Effector CD4-positive, alpha-beta T cell (primary cell): Measurements from ENCODE around the gene NPFF.
A peak's percentile ranks its signal among the peaks of the same experiment; 100 is the strongest.

Experiments used
- DNase-seq: peaks from one replicate; pipeline ENCODE4 v3.0.0-alpha.2; 2020

The NPFF gene

DNA sequence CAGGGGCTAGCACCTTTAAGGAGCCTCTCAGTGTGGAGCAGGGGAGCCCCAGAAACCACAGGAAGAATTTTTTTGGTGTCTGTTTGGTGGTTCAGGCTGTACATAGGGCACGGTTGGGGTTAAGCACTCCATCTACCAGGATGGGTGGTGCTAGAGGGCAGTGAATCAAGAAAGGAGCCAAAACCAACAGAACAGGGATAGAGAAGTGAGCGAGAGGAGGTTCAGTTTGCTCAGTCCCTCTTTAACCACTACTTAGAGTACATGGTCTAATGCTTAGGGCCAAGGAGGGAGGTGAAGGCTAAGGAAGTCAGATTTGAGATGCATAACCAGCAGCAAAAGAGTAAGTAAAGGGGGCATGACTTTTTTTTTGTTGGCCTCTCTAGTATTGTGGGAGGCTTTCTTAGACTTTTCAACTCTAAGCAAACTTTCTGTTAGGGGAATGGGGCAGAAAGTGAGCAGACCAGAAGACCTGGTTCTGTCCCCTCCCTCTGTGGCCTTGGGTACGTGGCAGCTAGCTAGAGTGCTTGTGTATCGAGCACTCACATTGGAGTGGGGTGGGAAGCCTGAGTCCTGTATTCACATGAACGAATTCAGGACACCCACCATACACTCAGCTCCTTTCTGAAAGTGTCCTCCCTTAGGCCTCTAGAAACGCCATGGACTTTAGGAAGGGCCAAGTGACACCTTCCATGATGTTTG lies 6.6 kb upstream of the NPFF start:
- DNase-seq, result no peak

DNA sequence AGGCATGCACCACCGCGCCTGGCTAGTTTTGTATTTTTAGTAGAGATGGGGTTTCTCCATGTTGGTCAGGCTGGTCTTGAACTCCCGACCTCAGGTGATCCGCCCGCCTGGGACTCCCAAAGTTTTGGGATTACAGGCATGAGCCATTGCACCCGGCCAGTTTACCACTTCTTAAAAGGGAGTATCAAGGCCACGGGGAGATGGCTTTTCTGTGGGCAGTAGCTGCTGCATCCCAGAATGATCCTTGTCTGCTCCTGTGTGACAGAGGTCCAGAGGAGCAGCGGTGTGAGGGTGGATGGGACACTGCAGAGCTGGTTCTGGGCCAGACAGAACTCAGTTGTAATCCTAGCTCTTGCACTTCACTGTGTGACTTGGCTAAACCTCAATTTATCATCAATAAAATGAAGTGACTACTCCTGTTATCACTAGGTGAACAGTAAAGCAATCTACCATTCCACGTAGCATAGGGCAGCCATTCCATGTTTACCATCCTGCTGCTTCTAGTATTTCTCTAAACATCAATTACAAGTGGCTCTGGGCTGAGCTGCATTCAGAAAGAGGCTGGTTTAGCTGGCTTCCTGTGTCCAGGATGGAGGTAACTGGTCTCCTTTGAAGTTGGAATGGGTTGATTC lies 3.0 kb upstream of the NPFF start:
- no peak for DNase-seq

DNA sequence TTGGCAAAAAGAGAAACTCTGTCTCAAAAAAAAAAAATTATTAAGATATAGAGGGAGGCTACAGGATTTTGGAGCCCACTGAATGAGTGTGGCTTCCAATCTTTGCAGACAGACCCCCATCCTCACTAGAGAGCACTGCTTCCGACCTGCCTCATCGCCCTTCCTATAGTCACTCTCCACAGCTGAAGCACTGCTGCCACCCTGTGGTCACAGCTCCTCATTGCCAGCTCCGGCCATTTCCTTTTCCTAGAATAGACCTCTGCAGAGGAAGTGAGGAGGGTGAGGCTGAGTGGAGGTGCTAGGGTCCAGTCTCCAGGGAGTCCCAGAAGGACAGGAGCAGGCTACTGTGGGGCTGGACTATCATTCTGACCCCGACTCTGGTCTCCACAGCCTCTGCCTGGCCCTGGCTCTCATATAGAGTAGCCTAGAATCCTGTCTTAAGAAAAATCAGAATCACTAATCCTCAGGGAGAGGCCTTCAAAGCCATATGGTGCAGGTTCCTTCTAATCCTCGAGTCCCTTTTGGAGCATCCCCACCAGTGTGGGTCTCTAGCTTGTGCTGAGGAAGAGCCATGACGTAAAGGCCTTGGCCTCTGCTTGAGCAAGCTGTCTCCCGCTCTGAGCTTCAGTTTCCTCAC lies 1.4 kb upstream of the NPFF start:
- peak; percentile 78 for DNase-seq

DNA sequence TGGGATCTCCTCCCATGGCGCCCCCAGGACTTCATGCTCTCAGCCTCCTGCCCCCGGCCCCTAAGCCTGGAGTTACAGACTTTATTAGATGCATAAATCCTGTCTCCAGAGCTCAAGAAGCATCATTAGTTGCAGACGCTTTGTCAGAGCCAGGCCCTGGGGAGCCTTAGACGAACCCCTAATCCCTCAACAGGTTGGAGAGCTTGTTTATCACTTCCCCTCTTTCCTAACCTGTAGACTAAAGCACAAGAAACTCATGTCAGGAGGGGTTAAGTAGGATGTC lies 260 bp upstream of the NPFF start:
- DNase-seq, result no peak

DNA sequence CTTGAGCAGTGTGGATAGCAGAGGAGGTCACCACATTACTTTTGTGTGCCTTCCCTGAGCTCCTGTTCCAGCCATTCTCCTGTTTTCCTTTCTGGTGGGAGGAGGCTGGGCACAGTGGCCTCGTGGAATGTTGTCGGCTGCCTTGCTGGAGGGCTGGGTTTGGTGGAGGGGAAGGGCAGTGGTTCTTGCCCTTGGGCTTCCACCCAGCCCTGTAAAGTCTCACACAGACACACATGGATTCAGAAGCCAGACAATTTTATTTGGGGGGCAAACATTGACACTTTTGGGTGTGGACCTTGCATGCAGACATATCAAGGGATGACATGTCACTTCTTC lies 866 bp downstream of the NPFF start:
- DNase-seq, result no peak

DNA sequence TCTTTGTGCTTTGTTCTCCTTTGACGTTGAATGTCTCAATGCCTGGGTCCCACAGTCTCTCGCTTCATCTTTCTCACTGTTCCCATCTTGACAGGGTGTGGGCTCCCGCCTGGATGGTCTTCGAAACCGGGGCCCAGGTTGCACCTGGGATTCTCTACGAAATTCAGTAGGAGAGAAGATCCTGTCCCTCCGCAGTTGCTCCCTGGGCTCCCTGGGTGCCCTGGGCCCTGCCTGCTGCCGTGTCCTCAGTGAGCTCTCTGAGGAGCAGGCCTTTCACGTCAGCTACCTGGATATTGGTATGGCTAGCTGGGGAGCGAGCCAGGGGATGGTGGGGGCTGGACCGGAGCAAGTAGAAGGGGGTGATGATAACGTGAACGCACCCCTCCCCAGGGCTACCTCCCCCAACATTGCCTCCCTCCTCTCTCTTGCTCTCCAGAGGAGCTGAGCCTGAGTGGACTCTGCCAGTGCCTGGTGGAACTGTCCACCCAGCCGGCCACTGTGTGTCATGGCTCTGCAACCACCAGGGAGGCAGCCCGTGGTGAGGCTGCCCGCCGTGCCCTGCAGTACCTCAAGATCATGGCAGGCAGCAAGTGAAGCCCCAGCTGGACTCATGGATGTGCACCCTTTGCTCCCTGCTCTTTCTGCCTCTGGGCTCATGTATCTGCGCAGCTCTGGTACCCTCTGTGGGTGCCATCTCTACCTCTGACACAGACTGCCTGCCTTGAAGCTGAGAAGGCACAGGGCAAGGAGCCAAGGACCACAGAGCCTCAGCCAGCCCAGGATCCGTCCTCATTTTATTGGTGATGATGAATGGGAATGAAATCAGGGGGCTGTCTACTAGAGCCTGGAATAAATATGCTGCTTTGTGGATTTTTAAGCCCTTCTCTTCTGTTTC lies 1.5 kb downstream of the NPFF start:
- no peak for DNase-seq

DNA sequence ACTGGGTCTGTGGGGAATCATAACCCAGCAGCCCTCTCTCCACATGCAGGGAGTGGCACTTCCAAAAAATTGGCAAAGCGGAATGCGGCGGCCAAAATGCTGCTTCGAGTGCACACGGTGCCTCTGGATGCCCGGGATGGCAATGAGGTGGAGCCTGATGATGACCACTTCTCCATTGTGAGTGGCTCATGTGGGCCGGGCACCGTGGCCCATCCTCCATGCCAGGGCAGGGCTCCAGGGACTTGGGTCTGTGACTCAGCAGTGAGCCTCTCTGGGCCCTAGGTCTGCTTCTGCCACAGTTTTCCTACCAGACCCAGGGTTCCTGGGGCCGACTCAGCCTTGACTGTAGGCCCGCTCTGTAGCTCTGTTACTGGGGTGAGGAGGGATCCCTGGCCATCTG lies 2.2 kb downstream of the NPFF start:
- DNase-seq, result no peak

DNA sequence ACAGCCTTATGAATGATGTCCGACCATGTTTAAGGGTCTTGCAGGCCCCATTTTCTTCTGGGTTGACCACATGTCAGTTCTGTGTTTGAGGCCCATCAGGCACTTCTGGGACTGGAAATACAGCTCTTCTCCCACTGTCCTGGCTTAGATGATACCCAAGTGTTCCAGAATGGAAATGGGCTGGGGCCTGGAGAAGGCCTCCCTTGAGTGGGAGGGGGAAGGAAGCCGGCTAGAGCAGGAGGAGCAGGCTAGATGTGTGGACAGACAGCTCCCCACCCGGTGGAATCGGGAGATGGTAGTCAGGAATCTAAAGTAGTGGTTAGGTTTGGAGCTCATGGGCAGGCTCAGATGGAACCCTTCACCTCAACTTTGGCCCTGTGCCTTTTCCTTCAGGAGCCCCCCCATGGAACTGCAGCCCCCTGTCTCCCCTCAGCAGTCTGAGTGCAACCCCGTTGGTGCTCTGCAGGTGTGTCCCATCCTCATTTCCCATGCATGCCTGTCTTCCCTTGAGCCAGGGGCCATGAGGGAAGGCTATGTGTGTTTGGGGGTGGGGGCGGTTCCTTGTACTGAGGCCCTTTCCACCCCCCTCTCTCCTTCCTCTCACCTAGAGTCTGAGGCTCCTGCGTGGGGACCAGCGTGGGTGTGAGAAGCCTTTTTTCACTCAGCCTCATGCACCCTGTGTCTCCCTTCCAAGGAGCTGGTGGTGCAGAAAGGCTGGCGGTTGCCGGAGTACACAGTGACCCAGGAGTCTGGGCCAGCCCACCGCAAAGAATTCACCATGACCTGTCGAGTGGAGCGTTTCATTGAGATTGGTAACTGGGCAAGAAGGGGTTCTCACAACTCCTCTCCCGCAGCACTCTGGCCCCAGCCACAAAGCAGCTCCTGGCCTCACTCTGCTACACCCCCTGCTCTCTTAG lies 3.0 kb downstream of the NPFF start:
- no peak for DNase-seq

DNA sequence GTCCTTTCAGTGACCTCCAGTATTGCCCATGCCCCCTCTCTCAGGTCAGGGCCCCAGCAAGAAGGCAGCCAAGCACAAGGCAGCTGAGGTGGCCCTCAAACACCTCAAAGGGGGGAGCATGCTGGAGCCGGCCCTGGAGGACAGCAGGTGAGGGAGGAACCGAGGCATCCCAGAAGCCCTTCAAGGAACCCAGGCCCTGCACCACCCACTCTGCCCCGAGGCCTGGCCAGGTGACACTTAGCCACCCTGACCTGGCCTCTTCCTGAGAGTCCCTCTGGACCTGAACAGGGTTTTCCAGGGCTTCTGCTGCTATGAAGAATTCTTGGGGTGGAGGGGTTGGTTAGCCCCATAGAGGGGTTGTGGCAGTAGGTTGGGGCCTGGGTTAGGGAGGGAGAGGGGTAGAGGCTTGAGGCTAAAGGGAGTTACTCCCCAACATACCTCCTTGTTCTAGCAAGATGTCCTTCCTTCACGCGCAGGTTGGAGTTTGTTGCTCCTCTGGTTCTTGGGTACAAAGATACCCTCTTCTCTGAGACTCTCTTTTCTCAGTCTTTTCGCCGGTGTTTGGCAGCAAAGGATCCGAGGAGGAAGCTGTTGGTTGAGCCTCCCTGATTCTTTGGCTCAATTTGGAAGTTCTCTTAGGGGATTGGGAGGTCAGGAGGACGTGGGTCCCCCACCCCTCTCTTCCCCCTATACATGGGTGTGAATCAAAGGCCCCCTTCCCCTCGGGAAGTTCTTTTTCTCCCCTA lies 4.1 kb downstream of the NPFF start:
- DNase-seq, result no peak

DNA sequence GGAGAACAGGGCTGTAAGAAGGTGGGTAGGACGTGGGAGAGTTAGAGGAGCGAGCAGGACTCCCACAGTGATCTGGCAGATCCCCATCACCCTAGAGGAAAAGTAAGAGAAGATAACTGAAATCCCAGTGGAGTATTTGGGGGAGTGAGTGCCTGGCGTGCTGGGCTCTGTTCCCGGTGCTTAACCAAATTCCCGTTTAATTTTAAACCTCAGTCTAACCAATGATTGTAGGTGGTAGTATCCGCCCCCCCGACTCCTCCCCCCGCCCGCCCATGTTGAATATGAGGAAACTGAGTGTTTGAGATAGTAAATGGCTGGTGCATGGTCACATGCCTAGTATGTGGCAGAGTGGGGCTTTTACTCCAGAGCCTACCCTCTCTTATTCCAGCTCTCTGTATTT lies 5.0 kb downstream of the NPFF start:
- DNase-seq, result no peak

DNA sequence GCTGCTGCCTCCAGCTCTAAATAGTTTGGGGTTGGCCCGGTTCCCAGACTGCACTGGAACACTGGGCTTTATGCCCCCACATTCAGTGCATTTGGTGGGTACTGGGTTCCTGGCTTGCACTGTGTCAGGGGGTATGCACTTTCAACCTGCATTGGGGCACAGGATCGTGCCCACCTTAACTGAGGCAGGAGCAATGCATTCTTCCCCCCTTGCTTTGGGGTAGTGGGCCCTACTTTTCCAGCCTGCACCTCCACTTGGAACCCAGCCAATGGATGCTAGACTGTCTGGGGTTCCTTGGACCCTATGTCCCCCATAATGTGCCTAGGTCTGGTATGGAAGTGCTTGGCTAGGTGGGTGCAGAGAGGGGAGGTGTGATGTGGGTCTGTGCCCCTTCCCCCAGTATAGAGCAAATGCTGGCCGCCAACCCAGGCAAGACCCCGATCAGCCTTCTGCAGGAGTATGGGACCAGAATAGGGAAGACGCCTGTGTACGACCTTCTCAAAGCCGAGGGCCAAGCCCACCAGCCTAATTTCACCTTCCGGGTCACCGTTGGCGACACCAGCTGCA lies 5.6 kb downstream of the NPFF start:
- no peak for DNase-seq

DNA sequence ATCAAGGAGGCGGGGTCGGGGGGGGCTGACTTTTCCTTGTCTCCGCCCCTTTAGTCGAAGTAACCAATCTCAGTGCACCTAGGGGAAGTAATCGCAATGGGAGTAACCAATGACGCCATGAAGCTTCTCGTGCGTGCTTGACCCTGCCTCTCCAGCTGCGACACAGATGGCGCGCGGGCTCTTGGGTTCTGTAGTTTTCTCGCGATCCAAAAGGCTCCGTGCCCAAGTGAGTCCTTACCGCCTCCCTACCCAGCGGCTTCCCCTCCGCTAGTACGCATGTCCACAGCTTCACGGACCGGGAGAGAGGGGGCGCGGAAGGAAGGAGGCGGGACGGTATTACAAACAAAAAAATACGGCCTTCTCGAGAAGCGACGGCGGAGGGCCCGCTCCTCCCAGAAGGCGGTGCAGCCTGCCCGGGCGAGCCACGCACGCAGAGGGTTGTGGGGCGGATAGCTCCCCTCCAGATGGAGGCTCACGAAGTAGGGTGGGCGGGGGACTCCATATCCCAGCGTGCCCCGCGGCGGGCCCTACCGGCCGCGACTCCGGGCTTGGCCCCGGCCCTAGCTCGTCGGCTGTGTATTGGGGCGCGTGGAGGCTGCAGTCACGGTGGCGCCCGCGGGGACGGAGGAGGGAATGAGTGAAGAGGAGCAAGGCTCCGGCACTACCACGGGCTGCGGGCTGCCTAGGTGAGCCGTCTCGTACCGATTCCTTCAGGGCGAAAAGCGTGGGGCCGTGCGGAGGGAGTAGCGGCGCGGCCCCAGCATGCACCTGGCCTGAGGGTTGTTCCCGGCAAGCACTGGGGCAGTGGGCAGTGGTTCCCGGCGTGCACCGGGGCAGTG lies 6.3 kb downstream of the NPFF start, which contains the start of gene TARBP2:
TSS of gene TARBP2 (plus strand) at position 508 of the 839 bp plus-strand sequence. CDS start at position 634, 126 bp downstream.
- peak; percentile 96 for DNase-seq

DNA sequence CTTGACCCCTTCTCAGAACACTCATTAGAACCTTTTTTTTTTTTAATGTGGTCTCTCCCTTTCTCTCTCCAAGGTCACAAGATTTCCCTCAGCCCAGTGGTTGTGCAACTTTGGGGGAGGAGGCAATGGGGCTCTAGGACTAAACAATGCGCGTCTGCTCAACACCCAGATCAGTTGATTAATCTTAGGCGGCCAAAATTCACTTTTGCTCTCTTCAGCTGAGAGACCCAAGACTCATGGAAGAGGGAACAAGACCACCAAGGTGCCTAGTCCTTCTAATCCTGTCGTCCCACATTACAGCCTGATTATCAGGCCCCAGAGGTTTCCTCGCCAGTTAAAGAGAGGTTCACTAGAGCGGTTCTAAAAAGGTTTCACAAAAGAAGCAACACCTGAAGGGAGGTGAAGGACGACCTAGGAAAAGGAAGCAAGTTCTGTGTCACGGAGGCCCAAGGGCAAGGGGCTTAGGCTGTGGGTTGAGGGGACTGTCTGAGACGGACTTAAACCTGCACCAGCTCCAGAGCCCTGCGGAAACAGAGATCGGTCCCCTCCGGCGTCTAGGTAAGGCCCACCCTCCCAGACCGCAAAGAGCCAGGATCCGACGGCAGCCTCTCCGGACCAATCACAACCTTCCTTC lies 7.0 kb downstream of the NPFF start:
- no peak for DNase-seq

DNA sequence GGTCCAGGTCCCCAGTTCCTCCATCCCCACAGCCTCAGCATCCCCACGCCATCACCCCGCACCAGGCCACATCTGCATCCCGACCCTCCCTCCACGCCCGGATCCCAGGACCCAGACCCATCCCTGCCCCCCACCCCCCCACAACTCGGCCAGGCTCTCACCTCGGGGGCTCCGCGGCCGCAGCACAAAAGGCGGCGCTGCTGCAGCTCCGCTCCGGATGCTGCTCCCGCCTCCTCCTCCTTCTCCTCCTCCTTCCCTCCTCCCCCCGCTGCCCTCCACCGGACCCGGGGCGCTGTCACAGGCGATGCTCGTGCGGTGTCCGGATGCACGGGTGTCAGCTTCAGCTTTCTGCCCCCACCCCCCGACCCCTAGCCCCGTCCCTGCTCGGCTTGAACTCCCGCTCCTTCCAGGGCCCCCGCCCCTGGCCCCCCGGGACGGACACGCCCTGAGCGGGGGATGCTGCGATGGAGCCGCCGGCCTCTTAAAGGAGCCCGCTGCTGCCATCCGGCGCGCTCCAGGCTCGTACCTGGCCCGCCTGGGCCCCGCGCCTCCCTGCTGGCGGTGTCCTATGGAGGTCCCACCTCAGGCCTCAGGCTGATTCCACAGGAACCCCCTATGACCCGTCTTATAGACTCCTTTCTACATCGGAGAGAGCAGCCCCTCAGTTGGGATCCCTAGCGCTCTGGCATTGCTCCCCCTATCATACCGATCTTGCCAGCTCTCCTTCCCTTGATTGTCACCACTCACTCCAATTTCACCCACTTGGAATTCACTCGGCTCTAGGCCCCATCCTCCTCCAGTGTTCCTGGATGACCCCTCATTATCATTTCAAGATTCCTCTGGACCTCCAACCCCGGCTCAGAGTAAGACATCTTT lies 7.8 kb downstream of the NPFF start, which contains the start of gene MAP3K12:
TSS of gene MAP3K12 (minus strand) at position 193 of the 876 bp plus-strand sequence. CDS start 12,067 bp downstream, outside the sequence.
- peak; percentile 44 for DNase-seq

DNA sequence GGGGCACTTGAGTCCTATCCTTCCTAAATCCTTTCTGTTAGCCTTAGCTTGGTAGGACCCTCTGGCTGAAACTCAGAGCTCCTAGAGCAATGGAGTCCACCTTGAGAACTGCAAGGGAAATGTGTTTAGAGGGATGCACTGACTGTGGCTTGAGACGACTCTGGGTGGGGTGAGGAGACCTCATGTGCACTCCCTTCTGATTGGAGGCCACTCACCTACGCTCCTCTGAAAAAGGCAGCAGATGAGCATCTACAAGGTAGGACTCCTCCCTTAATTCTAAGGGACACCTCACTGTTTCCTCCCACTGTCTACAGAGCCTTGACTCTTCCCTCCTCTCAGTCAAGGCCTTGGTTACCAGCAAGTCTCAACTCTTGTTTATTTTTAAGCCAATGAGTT lies 9.1 kb downstream of the NPFF start:
- DNase-seq, result no peak

DNA sequence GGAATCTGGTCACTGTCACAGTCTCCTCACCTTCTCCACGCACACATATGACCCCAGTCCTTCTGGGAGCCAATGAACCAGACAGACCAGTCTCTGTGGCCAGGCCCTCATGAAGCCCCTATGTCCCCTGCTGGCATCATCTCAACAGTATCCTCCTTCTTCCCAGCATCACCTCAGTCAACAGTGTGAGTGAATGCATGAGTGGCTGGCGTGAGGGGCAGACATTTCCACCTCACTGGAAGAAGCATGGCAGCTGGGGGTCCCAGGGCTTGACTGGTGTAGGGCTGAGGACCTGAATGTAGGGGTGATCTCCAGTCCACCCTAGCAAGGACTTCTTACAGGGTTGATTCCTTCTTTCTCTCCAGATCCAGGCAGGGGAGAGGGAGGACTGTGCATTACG lies 9.8 kb downstream of the NPFF start:
- no peak for DNase-seq

DNA sequence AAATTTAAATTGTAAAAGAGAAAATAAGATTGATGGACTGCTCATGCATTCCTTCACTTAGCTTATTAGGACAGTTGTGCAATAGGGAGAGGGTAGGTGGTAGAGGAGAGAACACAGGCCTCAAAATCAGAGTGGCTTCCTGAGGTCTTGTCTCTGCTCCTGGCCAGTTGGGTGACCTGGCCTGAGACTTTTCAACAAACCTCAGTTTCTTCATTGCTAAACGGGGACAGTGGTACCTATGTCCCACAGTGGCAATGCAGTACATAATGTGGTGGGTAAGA lies 10.6 kb downstream of the NPFF start:
- no peak for DNase-seq

DNA sequence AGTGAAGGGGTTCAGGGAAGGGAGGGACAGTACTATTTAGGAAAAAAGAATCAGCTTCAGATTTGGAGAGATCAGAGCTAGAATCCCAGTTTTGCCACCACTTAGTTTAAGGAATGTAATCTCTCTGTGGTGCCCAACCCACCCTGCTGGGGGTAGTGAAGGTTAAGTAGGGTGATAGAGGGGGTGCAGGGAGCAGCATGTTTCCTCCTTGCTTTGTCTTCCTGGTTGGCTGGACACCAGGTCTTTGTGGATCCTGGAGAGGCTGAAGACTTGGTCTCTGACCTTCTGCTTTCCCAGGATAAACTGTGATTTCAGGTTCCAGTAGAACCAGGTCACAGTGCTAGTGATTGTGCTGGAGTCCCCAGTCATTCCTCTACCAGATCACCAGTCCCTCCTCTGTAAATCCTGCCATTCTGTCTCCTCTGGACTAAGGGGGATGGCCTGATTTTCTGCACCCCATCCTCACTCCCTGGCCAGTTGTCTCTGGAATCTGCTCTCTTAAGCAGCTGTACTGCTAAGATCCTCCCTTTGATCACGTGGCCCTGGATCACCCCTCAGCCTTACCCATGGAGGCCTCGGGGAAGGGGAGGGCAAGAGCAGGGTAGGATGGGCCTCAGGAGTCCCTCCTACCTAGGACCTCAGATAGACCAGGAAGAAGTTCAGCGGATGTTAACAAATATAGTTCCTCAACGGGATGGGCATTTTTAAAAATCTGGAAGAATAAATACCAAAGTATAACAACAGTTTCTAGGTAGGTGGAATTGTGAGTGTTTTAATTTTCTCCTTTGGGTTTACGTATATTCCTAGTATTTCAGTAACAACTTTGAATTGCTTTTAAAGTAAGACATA lies 11.2 kb downstream of the NPFF start:
- DNase-seq, result no peak
